GM13976 (cell line): Measurements from ENCODE around the gene MAP4K1.
A peak's percentile ranks its signal among the peaks of the same experiment; 100 is the strongest.
"Not testable (repeated sequence)": the region's sequence is repeated elsewhere in the genome, so short reads cannot be mapped to it uniquely, and the experiment has no call there.

Source experiments
- DNase-seq: peaks from one replicate; pipeline ENCODE4 v3.0.0; 2012; ENCODE audit warnings: low spot score
- CTCF ChIP-seq: IDR thresholded peaks from 2 replicates; pipeline ENCODE4 v1.5.1; 2012; ENCODE audit warnings: borderline replicate concordance, mild to moderate bottlenecking; ENCODE audit not compliant: insufficient read depth; ENCODE audit errors: extremely low read depth, missing control alignments, control extremely low read depth
- in situ Hi-C: fragments of 300-500 bp; cut with MboI; formaldehyde crosslinking; loops from one replicate; pipeline ENCODE4 v1.12.0; 2022; ENCODE audit warnings: low sequenced_read_pairs, mixed read lengths, inconsistent platforms; ENCODE audit not compliant: unreplicated experiment

The MAP4K1 gene

GRCh38 chr19:38556521-38557174, 61.1 kb downstream of the MAP4K1 start:
- no peak for DNase-seq
- TF ChIP-seq CTCF = no peak
- in situ Hi-C loops = no loop called here

- TF ChIP-seq CTCF = no peak
- in situ Hi-C loops = no loop called here
- no peak for DNase-seq
Observed at GRCh38 chr19:38555200-38555599, 62.6 kb downstream of the MAP4K1 start.

- in situ Hi-C loops = loop anchor here (5.0 kb wide), 1 partner anchor 83 kb away; no protein-coding TSS in a partner anchor
- TF ChIP-seq CTCF = no peak
- DNase-seq = no peak
Observed at GRCh38 chr19:38554676-38555141, 63.0 kb downstream of the MAP4K1 start.

GRCh38 chr19:38553239-38553638, 64.5 kb downstream of the MAP4K1 start:
- in situ Hi-C loops = loop anchor here (5.0 kb wide), 1 partner anchor 84 kb away; no protein-coding TSS in a partner anchor
- not testable (repeated sequence) for DNase-seq

- in situ Hi-C loops = loop anchor here (5.0 kb wide), 1 partner anchor 86 kb away; no protein-coding TSS in a partner anchor
Observed at GRCh38 chr19:38551450-38551813, 66.3 kb downstream of the MAP4K1 start.

GRCh38 chr19:38550376-38550775, 67.4 kb downstream of the MAP4K1 start:
- DNase-seq = no peak
- no peak for TF ChIP-seq CTCF
- in situ Hi-C loops = loop anchor here (5.0 kb wide), 1 partner anchor 87 kb away; no protein-coding TSS in a partner anchor

More at GRCh38 chr19:38551450-38551813, 66.3 kb downstream of the MAP4K1 start:
- no peak for TF ChIP-seq CTCF
- DNase-seq = peak; percentile 75

- no peak for DNase-seq
- no peak for TF ChIP-seq CTCF
- in situ Hi-C loops = loop anchor here (5.0 kb wide), 1 partner anchor 87 kb away; no protein-coding TSS in a partner anchor
Observed at GRCh38 chr19:38549942-38550341, 67.8 kb downstream of the MAP4K1 start.
